Hepatocyte (in vitro differentiated cells): ENCODE data around the gene KCNA10. TPM values are rescaled to one million over a fixed set of nuclear protein-coding genes. Genes with fewer than 3 reads are reported as not detected.

ENCODE experiments used
- DNase-seq: peaks from one replicate; pipeline ENCODE4 v3.0.0-alpha.2; 2016; ENCODE audit warnings: low spot score
- H2AFZ ChIP-seq: fragments of 200-600 bp; sonication (generic); 2 replicates; pipeline ENCODE4 v1.6.0; 2016; ENCODE audit warnings: antibody characterized with exemption, mild to moderate bottlenecking
- H3K27ac ChIP-seq: fragments of 200-600 bp; sonication (generic); 2 replicates; pipeline ENCODE4 v1.5.1; 2016; ENCODE audit warnings: mild to moderate bottlenecking
- H3K27me3 ChIP-seq: fragments of 200-600 bp; sonication (generic); 2 replicates; pipeline ENCODE4 v1.6.1; 2016
- H3K36me3 ChIP-seq: fragments of 200-600 bp; sonication (generic); replicated peaks from 2 replicates; pipeline ENCODE4 v1.5.1; 2016; ENCODE audit warnings: low read depth; ENCODE audit not compliant: insufficient read depth
- H3K4me1 ChIP-seq: fragments of 200-600 bp; sonication (generic); 2 replicates; pipeline ENCODE4 v1.5.1; 2016; ENCODE audit warnings: mild to moderate bottlenecking, moderate library complexity; ENCODE audit not compliant: insufficient read depth
- H3K4me2 ChIP-seq: fragments of 200-600 bp; sonication (generic); 2 replicates; pipeline ENCODE4 v1.6.0; 2016
- H3K4me3 ChIP-seq: fragments of 200-600 bp; sonication (generic); 2 replicates; pipeline ENCODE4 v1.5.1; 2016; ENCODE audit warnings: mild to moderate bottlenecking
- H3K79me2 ChIP-seq: fragments of 200-600 bp; sonication (generic); 2 replicates; pipeline ENCODE4 v1.6.0; 2017; ENCODE audit warnings: mild to moderate bottlenecking
- H3K9me2 ChIP-seq: fragments of 200-600 bp; sonication (generic); replicated peaks from 2 replicates; pipeline ENCODE4 v1.6.0; 2017; ENCODE audit warnings: mild to moderate bottlenecking; ENCODE audit not compliant: insufficient read depth
- H3K9me3 ChIP-seq: fragments of 200-600 bp; sonication (generic); 2 replicates; pipeline ENCODE4 v1.5.1; 2016; ENCODE audit warnings: low read depth, mild to moderate bottlenecking
- H4K20me1 ChIP-seq: fragments of 200-600 bp; sonication (generic); 2 replicates; pipeline ENCODE4 v1.6.0; 2016; ENCODE audit warnings: mild to moderate bottlenecking; ENCODE audit not compliant: insufficient read depth, poor library complexity, severe bottlenecking
- CTCF ChIP-seq: fragments of 200-600 bp; sonication (generic); IDR thresholded peaks from 2 replicates; pipeline ENCODE4 v1.5.1; 2016; ENCODE audit warnings: antibody characterized with exemption, mild to moderate bottlenecking; ENCODE audit not compliant: poor library complexity
- EZH2 ChIP-seq: fragments of 200-600 bp; sonication (generic); IDR thresholded peaks from 2 replicates; pipeline ENCODE4 v1.6.1; 2016; ENCODE audit warnings: antibody characterized with exemption, mild to moderate bottlenecking, borderline replicate concordance
- EZH2phosphoT487 ChIP-seq: fragments of 200-600 bp; sonication (generic); IDR thresholded peaks from one replicate; pipeline ENCODE4 v1.6.1; 2018; ENCODE audit warnings: antibody characterized with exemption, mild to moderate bottlenecking, low read depth, moderate library complexity; ENCODE audit not compliant: unreplicated experiment, severe bottlenecking
- WGBS: methylation state at CpG from one replicate; pipeline ENCODE4 v1.1.6; 2016; ENCODE audit warnings: low lambda C conversion rate; ENCODE audit errors: missing lambda C conversion rate; 5-methylcytosine and 5-hydroxymethylcytosine counted together
- polyA plus RNA-seq: library from polyadenylated mRNA; unstranded; fragments of >200 nt; fragmentation: Nextera tagmentation; extraction: Ambion mirVana; gene quantifications from 2 replicates; pipeline ENCODE4 v1.2.1, GENCODE V29; 2016
- total RNA-seq: library from RNA; depleted of rRNA; stranded (reverse); fragments of >200 nt; gene quantifications from 2 replicates; pipeline ENCODE4 v1.2.3, GENCODE V29; 2014

KCNA10 gene
- total and polyA plus RNA-seq, 2 experiments from 2014 or later, result not detected

- no peaks in the 10 kb centered on the region for H3K9me2 ChIP-seq
- H3K27me3 ChIP-seq, result no peaks in the 10 kb centered on the region
- DNase-seq, result no peak
- no peak overlapping the region for H2AFZ ChIP-seq
- no peak overlapping the region for H3K4me3 ChIP-seq
- peak overlapping the region; percentile 61 for H3K4me2 ChIP-seq
- H4K20me1 ChIP-seq, result no peaks in the 10 kb centered on the region
- peaks cover 37% of the 10 kb centered on the region for H3K4me1 ChIP-seq
- no peak overlapping the region for H3K27ac ChIP-seq
- H3K9me3 ChIP-seq, result no peaks in the 10 kb centered on the region
- 75% methylated on average over 9 of the region's 9 CpGs for WGBS
- no peaks in the 10 kb centered on the region for H3K79me2 ChIP-seq
- no peaks in the 10 kb centered on the region for H3K36me3 ChIP-seq
- TF ChIP-seq CTCF, result no peak
- no peak for TF ChIP-seq EZH2phosphoT487
- TF ChIP-seq EZH2, result no peak
Observed at GRCh38 chr1:110483308-110483685, 35.7 kb downstream of the KCNA10 start.

GRCh38 chr1:110482662-110483307 is 36.2 kb downstream of the KCNA10 start:
- TF ChIP-seq EZH2phosphoT487 (no peak), EZH2 (no peak), CTCF (no peak)

GRCh38 chr1:110481968-110482623 is 36.9 kb downstream of the KCNA10 start:
- no peaks in the 10 kb centered on the region for H3K36me3 ChIP-seq
- peaks cover 46% of the 10 kb centered on the region for H3K4me1 ChIP-seq
- 59% methylated on average over 12 of the region's 12 CpGs for WGBS
- DNase-seq, result no peak
- TF ChIP-seq EZH2, result no peak
- TF ChIP-seq EZH2phosphoT487, result no peak
- no peak for TF ChIP-seq CTCF
- peak overlapping the region; percentile 61 for H3K4me2 ChIP-seq
- no peaks in the 10 kb centered on the region for H3K9me3 ChIP-seq
- no peaks in the 10 kb centered on the region for H3K27me3 ChIP-seq
- no peak overlapping the region for H3K4me3 ChIP-seq
- no peaks in the 10 kb centered on the region for H3K79me2 ChIP-seq
- no peaks in the 10 kb centered on the region for H4K20me1 ChIP-seq
- H3K9me2 ChIP-seq, result no peaks in the 10 kb centered on the region
- no peak overlapping the region for H2AFZ ChIP-seq
- no peak overlapping the region for H3K27ac ChIP-seq

More at GRCh38 chr1:110482662-110483307, 36.2 kb downstream of the KCNA10 start:
- no peaks in the 10 kb centered on the region for H3K9me3 ChIP-seq
- no peaks in the 10 kb centered on the region for H3K9me2 ChIP-seq
- no peaks in the 10 kb centered on the region for H3K79me2 ChIP-seq
- H3K27me3 ChIP-seq, result no peaks in the 10 kb centered on the region
- WGBS, result 73% methylated on average over 18 of the region's 18 CpGs
- no peak overlapping the region for H3K4me3 ChIP-seq
- H3K27ac ChIP-seq, result no peak overlapping the region
- H3K4me1 ChIP-seq, result peaks cover 41% of the 10 kb centered on the region
- H4K20me1 ChIP-seq, result no peaks in the 10 kb centered on the region
- peak overlapping the region; percentile 61 for H3K4me2 ChIP-seq
- no peak overlapping the region for H2AFZ ChIP-seq
- DNase-seq, result no peak
- no peaks in the 10 kb centered on the region for H3K36me3 ChIP-seq
